ENCODE results near the gene SETD3. TPM values are rescaled to one million over a fixed set of nuclear protein-coding genes. Genes with fewer than 3 reads are reported as not detected.
A peak's percentile ranks its signal among the peaks of the same experiment; 100 is the strongest.

Gene SETD3
- total RNA-seq, 1 donor from 2014 or later = 44.3 TPM

DNA sequence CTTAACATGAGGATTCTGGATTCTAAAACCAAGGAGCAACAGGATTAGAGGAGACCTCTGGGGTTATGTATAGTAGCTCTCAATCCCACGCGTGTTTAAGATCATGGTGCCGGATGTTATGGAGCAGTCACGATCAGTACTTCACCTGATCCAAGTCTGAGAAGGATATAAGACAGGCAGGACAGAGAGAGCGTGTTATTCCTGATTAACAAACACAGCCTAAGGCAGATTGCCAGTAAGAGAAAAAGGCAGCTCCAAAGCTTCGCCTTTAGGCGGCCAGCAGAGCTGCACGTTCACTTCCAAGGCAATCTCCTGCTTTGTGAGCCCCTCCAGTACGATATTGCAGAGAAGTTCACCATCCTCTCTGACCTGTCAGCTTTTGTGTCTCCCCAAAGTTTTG, 5.5 kb downstream of the SETD3 start:
- peak overlapping the region; percentile 10 for H3K4me3 ChIP-seq (ENCODE audit: low read depth, low read length)
- peak; percentile 20 for TF ChIP-seq CTCF (conservative IDR thresholded peaks at IDR 0.05; ENCODE audit: low read depth, low read length)
- DNase-seq (ENCODE audit: low read depth) = no peak

- TF ChIP-seq CTCF (conservative IDR thresholded peaks at IDR 0.05; ENCODE audit: low read depth, low read length) = no peak
- no peak overlapping the region for H3K4me3 ChIP-seq (ENCODE audit: low read depth, low read length)
- DNase-seq (ENCODE audit: low read depth) = no peak
Observed at GRCh38 chr14:99473458-99473857, 7.2 kb downstream of the SETD3 start.

DNA sequence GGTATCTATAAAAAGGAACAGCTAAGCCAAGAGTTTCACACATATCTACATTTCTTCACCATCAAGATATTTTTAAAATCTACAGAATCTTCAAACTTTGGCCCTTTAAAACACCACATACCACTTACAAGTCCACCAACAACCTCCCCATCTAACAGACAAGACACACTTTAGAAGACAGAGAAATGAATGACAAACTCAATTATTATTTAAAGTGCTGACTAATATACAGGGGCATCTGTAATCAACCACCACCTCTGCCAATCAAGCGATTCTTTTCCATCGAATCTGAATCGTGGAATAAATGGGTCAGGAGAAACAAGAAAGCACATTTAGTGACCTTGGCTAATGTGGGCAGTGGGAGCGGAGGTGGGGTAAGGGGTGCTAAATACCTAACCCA, 7.7 kb downstream of the SETD3 start:
- no peak for DNase-seq (ENCODE audit: low read depth)
- TF ChIP-seq CTCF (conservative IDR thresholded peaks at IDR 0.05; ENCODE audit: low read depth, low read length) = no peak

GRCh38 chr14:99471731-99472130, 8.9 kb downstream of the SETD3 start:
- no peak for DNase-seq (ENCODE audit: low read depth)
- H3K4me3 ChIP-seq (ENCODE audit: low read depth, low read length) = no peak overlapping the region
- TF ChIP-seq CTCF (conservative IDR thresholded peaks at IDR 0.05; ENCODE audit: low read depth, low read length) = no peak

More for the DNA sequence above, 7.7 kb downstream of the SETD3 start:
- H3K4me3 ChIP-seq (ENCODE audit: low read depth, low read length) = no peak overlapping the region

- H3K4me3 ChIP-seq (ENCODE audit: low read depth, low read length) = no peak overlapping the region
- no peak for DNase-seq (ENCODE audit: low read depth)
- no peak for TF ChIP-seq CTCF (conservative IDR thresholded peaks at IDR 0.05; ENCODE audit: low read depth, low read length)
Observed at GRCh38 chr14:99468836-99469592, 11.6 kb downstream of the SETD3 start.

- H3K4me3 ChIP-seq (ENCODE audit: low read depth, low read length) = no peak overlapping the region
- TF ChIP-seq CTCF (conservative IDR thresholded peaks at IDR 0.05; ENCODE audit: low read depth, low read length) = no peak
- DNase-seq (ENCODE audit: low read depth) = no peak
Observed at GRCh38 chr14:99468081-99468480, 12.6 kb downstream of the SETD3 start.

Data from epithelial cell of proximal tubule (primary cell).